ENCODE results near the gene CEP70. TPM values are rescaled to one million over a fixed set of nuclear protein-coding genes. Genes with fewer than 3 reads are reported as not detected.

Gene CEP70
- total and polyA plus RNA-seq, 2 of the 13 experiments (the other 11 are each of a cell fraction or from before 2014, with no cell fraction given), result 4.0 to 22.3 TPM

DNA sequence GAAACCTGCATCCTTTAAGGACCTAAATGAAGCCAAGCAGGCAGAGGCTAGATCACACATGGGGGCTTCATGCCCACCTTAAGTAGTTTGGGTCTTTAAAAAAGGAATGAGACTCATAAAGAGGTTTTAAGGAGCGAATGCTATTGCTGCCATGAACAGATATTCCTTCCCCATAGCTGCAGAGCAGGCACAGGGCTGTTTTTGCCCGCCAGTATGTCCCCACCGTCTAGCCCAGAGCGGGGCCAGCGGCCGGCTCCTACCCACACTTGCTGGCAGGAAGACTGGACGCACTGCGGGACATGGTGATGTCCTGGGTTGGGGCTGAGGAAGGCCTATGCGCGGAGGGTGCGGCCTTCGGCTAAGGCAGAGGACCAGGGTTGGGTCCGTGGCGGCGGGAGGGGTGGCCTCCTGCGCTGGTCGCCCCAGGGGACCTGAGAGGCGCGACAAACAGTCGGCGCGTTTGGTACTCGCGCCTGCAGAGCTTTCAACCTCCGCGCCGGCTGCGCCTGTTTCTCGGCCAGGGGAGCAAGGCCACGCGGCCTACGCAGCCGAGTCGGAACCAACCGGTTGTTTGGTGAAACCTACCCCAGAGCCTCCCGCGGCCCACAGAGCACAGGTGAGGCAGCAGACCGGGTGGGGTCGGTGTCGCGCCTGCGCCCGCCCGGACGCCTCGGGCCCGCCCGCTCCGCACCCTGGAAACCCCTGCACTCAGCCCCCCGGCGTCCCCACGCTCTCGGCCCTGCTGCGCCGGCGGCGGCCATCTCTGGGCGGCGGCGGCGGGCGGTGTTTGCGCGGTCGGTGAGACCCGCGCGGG, 14.5 kb upstream of the CEP70 start, which contains the start of gene FAIM (continued):
- TF ChIP-seq ZNF589 (CRISPR knock-in tag; conservative IDR thresholded peaks at IDR 0.05), result no peak
- TF ChIP-seq GLI4 (CRISPR knock-in tag; IDR thresholded peaks at IDR 0.05; ENCODE audit: borderline replicate concordance), result peak; percentile 77; the same call in 1 of the 2 replicates
- TF ChIP-seq, protein P1, sequence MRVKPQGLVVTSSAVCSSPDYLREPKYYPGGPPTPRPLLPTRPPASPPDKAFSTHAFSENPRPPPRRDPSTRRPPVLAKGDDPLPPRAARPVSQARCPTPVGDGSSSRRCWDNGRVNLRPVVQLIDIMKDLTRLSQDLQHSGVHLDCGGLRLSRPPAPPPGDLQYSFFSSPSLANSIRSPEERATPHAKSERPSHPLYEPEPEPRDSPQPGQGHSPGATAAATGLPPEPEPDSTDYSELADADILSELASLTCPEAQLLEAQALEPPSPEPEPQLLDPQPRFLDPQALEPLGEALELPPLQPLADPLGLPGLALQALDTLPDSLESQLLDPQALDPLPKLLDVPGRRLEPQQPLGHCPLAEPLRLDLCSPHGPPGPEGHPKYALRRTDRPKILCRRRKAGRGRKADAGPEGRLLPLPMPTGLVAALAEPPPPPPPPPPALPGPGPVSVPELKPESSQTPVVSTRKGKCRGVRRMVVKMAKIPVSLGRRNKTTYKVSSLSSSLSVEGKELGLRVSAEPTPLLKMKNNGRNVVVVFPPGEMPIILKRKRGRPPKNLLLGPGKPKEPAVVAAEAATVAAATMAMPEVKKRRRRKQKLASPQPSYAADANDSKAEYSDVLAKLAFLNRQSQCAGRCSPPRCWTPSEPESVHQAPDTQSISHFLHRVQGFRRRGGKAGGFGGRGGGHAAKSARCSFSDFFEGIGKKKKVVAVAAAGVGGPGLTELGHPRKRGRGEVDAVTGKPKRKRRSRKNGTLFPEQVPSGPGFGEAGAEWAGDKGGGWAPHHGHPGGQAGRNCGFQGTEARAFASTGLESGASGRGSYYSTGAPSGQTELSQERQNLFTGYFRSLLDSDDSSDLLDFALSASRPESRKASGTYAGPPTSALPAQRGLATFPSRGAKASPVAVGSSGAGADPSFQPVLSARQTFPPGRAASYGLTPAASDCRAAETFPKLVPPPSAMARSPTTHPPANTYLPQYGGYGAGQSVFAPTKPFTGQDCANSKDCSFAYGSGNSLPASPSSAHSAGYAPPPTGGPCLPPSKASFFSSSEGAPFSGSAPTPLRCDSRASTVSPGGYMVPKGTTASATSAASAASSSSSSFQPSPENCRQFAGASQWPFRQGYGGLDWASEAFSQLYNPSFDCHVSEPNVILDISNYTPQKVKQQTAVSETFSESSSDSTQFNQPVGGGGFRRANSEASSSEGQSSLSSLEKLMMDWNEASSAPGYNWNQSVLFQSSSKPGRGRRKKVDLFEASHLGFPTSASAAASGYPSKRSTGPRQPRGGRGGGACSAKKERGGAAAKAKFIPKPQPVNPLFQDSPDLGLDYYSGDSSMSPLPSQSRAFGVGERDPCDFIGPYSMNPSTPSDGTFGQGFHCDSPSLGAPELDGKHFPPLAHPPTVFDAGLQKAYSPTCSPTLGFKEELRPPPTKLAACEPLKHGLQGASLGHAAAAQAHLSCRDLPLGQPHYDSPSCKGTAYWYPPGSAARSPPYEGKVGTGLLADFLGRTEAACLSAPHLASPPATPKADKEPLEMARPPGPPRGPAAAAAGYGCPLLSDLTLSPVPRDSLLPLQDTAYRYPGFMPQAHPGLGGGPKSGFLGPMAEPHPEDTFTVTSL (CRISPR knock-in tag; IDR thresholded peaks at IDR 0.05; ENCODE audit: borderline replicate concordance), result 0 out of 2 replicates have a peak, but pooled peaks have one; percentile 36
- TF ChIP-seq ZNF850 (CRISPR knock-in tag; conservative IDR thresholded peaks at IDR 0.05), result 0 out of 2 replicates have a peak, but pooled peaks have one; percentile 34
- TF ChIP-seq, protein P2, sequence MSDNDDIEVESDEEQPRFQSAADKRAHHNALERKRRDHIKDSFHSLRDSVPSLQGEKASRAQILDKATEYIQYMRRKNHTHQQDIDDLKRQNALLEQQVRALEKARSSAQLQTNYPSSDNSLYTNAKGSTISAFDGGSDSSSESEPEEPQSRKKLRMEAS (IDR thresholded peaks at IDR 0.05), result peak; percentile 88
- no peak for TF ChIP-seq FOSL2 (CRISPR knock-in tag; IDR thresholded peaks at IDR 0.05)
- 0 out of 2 replicates have a peak, but pooled peaks have one; percentile 55 for TF ChIP-seq BRCA1 (CRISPR knock-in tag; IDR thresholded peaks at IDR 0.05)
- peak; percentile 56; the same call in 1 of the 2 replicates for TF ChIP-seq ZIK1 (CRISPR knock-in tag; IDR thresholded peaks at IDR 0.05; ENCODE audit: borderline replicate concordance, low read depth)
- peak; percentile 52; the same call in 1 of the 2 replicates for TF ChIP-seq MTA1 (CRISPR knock-in tag; IDR thresholded peaks at IDR 0.05; ENCODE audit: borderline replicate concordance)
- 0 out of 2 replicates have a peak, but pooled peaks have one; percentile 28 for TF ChIP-seq REL (CRISPR knock-in tag; conservative IDR thresholded peaks at IDR 0.05)
- 0 out of 2 replicates have a peak, but pooled peaks have one; percentile 30 for TF ChIP-seq ZFAT (CRISPR knock-in tag; conservative IDR thresholded peaks at IDR 0.05)
- peak; percentile 78 for TF ChIP-seq ZNF782 (CRISPR knock-in tag; IDR thresholded peaks at IDR 0.05; ENCODE audit: borderline replicate concordance)
- TF ChIP-seq IKZF1 (IDR thresholded peaks at IDR 0.05), result no peak
- TF ChIP-seq SKI (IDR thresholded peaks at IDR 0.05; ENCODE audit: partially characterized antibody), result peak; percentile 74
- TF ChIP-seq CERS6 (CRISPR knock-in tag; IDR thresholded peaks at IDR 0.05), result no peak
- TF ChIP-seq PAX8 (CRISPR knock-in tag; IDR thresholded peaks at IDR 0.05; ENCODE audit: borderline replicate concordance), result no peak; the same call in 1 of the 2 replicates
- TF ChIP-seq ZNF446 (CRISPR knock-in tag; IDR thresholded peaks at IDR 0.05), result 0 out of 2 replicates have a peak, but pooled peaks have one; percentile 21
- TF ChIP-seq ATF7-NPFF (CRISPR knock-in tag; IDR thresholded peaks at IDR 0.05; ENCODE audit: low read depth), result peak; percentile 72
- TF ChIP-seq BRD4 (CRISPR knock-in tag; IDR thresholded peaks at IDR 0.05), result peak; percentile 68
- TF ChIP-seq ZFP36L2 (CRISPR knock-in tag; IDR thresholded peaks at IDR 0.05), result 0 out of 2 replicates have a peak, but pooled peaks have one; percentile 16
- no peak for TF ChIP-seq ZNF761 (CRISPR knock-in tag; conservative IDR thresholded peaks at IDR 0.05)
- peak; percentile 34 for TF ChIP-seq RBM39 (IDR thresholded peaks at IDR 0.05; ENCODE audit: low read depth, low read length, poor library complexity, severe bottlenecking)
- TF ChIP-seq RBAK (CRISPR knock-in tag; IDR thresholded peaks at IDR 0.05), result no peak
